ENCODE measurements around the gene OR4X2. TPM values are rescaled to one million over a fixed set of nuclear protein-coding genes. Genes with fewer than 3 reads are reported as not detected.

OR4X2 gene
- total RNA-seq, 4 donors from 2014 or later, result not detected

DNA sequence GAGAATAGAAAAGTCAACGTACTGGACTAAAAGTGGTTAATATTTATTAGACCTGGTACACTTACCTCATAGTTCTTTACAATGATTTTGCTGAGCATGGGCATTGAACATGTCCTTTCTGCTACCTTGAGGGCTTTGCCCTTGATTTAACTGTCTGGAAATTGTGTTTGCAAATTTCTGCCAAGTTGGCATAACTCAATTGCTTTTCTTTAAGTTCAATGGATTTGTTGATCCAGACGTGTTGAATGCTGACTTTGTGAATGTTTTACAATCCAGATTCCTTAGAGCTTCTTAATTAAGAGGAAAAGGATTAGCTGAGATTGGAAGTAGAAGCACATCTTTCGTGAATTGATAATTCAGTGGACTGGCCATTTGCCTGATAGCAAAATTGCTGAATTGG, 7.2 kb upstream of the OR4X2 start:
- no peaks in the 10 kb centered on the region for H3K36me3 ChIP-seq
- WGBS, 2 donors, result 13 to 27% methylated on average over 3 of the region's 3 CpGs
- H3K27ac ChIP-seq, result no peak overlapping the region
- H3K9me3 ChIP-seq, result no peaks in the 10 kb centered on the region
- H3K4me1 ChIP-seq, result no peaks in the 10 kb centered on the region
- DNase-seq, result no peak
- H3K4me3 ChIP-seq, result no peak overlapping the region
- H3K27me3 ChIP-seq, result no peaks in the 10 kb centered on the region
- intact Hi-C loops (cut with DNase I), result no loop called here
- no peak for TF ChIP-seq POLR2A (IDR thresholded peaks at IDR 0.05)
- TF ChIP-seq, protein P1, sequence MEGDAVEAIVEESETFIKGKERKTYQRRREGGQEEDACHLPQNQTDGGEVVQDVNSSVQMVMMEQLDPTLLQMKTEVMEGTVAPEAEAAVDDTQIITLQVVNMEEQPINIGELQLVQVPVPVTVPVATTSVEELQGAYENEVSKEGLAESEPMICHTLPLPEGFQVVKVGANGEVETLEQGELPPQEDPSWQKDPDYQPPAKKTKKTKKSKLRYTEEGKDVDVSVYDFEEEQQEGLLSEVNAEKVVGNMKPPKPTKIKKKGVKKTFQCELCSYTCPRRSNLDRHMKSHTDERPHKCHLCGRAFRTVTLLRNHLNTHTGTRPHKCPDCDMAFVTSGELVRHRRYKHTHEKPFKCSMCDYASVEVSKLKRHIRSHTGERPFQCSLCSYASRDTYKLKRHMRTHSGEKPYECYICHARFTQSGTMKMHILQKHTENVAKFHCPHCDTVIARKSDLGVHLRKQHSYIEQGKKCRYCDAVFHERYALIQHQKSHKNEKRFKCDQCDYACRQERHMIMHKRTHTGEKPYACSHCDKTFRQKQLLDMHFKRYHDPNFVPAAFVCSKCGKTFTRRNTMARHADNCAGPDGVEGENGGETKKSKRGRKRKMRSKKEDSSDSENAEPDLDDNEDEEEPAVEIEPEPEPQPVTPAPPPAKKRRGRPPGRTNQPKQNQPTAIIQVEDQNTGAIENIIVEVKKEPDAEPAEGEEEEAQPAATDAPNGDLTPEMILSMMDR (IDR thresholded peaks at IDR 0.05), result no peak

DNA sequence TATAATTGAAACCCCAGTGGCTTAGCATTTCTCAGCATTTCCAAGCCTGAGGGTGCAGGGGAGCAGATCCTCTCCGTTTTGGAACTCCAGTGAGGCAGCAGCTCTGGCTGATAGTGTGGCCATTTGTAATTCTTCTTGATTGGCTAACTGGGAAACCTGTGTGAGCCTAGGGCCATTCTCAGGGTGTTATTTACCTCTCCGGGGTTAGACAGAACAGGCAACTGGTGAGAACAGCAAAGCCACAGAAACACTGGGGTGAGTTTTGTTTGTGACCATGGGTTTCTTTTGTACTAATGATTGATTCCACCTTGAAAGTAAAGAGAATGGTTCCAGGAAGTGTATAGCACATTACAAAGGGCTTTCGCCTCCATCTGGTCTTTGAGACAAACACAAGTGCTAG, 2.4 kb upstream of the OR4X2 start:
- WGBS, 2 donors, result 50 to 78% methylated on average over 1 to 2 of the region's 3 CpGs

DNA sequence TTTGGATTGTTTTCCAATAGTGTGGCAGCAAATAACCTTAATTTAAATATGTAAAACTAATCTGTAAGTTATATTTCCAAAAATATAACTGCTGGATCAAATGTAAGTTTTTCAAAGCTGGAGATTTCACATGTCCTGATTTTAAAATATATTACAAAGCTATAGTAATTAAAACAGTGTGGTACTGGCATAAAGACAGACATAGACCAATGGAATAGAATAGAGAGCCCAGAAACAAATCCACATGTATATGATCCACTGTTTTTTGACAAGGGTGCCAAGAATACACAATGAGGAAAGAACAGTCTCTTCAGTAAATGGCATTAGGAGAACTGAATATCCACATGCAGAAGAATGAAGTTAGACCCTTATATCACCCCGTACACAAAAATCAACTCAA, 4.0 kb downstream of the OR4X2 start:
- no peak overlapping the region for H3K4me3 ChIP-seq
- no peaks in the 10 kb centered on the region for H3K36me3 ChIP-seq
- intact Hi-C loops (cut with DNase I), result no loop called here
- no peak overlapping the region for H3K27ac ChIP-seq
- no peak for DNase-seq
- H3K4me1 ChIP-seq, result no peaks in the 10 kb centered on the region
- 76 to 79% methylated on average over 1 of the region's 1 CpG for WGBS, 2 donors
- no peak for TF ChIP-seq POLR2A (IDR thresholded peaks at IDR 0.05)
- TF ChIP-seq, protein P1 (IDR thresholded peaks at IDR 0.05), result no peak
- H3K9me3 ChIP-seq, result peaks cover 0 to 9% (median 0%) of the 10 kb centered on the region in 3 donors
- no peaks in the 10 kb centered on the region for H3K27me3 ChIP-seq

More for the DNA sequence above, 2.4 kb upstream of the OR4X2 start:
- no peak for TF ChIP-seq POLR2A (IDR thresholded peaks at IDR 0.05)
- TF ChIP-seq, protein P1 (IDR thresholded peaks at IDR 0.05), result no peak
- DNase-seq, result no peak
- Histone ChIP-seq H3K4me3 (no peak overlapping the region), H3K9me3 (no peaks in the 10 kb centered on the region), H3K27me3 (no peaks in the 10 kb centered on the region), H3K36me3 (no peaks in the 10 kb centered on the region), H3K4me1 (no peaks in the 10 kb centered on the region), H3K27ac (no peak overlapping the region)
- intact Hi-C loops (cut with DNase I), result no loop called here

DNA sequence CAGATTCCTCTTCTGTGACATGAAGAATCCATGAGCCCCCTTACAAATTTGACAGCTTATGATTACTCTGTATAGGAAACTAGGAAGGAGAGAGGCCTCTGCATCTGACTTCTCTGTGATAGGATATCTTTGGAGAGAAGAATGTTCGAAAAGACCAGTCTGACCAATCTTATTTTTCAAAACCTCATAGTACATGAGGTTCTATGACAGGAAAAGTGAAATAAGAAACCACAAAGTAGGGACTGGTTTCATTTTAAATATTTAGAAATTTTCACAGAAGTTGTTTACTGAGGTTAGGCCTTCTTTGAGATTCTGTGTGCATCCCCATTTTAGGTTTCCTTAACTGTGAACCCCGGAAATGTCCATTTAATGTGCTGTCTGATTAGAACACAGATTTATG, 16.7 kb downstream of the OR4X2 start:
- Histone ChIP-seq H3K4me3 (no peak overlapping the region), H3K36me3 (no peaks in the 10 kb centered on the region), H3K9me3 (no peaks in the 10 kb centered on the region), H3K27ac (no peak overlapping the region), H3K4me1 (no peaks in the 10 kb centered on the region), H3K27me3 (no peaks in the 10 kb centered on the region)
- DNase-seq, result no peak
- WGBS, 2 donors, result 76 to 81% methylated on average over 2 of the region's 2 CpGs
- no peak for TF ChIP-seq POLR2A (IDR thresholded peaks at IDR 0.05)
- TF ChIP-seq, protein P1 (IDR thresholded peaks at IDR 0.05), result no peak
- intact Hi-C loops (cut with DNase I), result no loop called here

DNA sequence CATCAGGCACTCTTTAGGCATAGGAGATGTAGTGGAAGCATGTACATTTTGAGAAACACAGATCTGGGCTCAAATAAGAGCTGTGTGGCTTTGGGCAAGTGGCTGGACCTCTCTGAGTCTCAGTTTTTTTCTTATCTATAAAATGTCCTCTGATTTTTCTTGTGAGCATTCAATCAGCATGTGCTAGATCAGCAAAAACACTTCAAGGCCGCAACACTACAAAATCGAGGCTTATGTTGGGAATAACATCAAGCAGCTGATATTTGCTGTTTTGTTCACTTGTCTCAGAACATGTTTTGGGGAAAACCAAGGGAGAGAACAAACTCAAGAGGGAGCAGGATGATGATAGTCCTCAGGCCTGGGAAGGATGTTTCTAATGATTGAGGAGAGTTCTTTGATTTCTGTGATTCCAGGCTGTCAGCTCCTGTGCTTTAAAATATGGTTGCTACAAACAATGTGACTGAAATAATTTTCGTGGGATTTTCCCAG, 18.6 kb downstream of the OR4X2 start, which contains the start of gene OR4X1:
OR4X1 (plus strand) TSS at position 439 of the 489 bp plus-strand sequence; CDS start at position 439, 0 bp downstream.
- TF ChIP-seq, protein P1 (IDR thresholded peaks at IDR 0.05), result no peak
- TF ChIP-seq POLR2A (IDR thresholded peaks at IDR 0.05), result no peak
- intact Hi-C loops (cut with DNase I), result no loop called here
- Histone ChIP-seq H3K4me3 (no peak within 1 kb of the TSS), H3K4me1 (no peaks in the 10 kb centered on the region), H3K36me3 (no peaks in the 10 kb centered on the region), H3K27me3 (no peaks in the 10 kb centered on the region), H3K27ac (no peak within 1 kb of the TSS), H3K9me3 (no peaks in the 10 kb centered on the region)
- 14 to 32% methylated on average over 3 of the region's 3 CpGs for WGBS, 2 donors
- no peak for DNase-seq
